ENCODE data around the gene SARDH.

The SARDH gene, protein sequence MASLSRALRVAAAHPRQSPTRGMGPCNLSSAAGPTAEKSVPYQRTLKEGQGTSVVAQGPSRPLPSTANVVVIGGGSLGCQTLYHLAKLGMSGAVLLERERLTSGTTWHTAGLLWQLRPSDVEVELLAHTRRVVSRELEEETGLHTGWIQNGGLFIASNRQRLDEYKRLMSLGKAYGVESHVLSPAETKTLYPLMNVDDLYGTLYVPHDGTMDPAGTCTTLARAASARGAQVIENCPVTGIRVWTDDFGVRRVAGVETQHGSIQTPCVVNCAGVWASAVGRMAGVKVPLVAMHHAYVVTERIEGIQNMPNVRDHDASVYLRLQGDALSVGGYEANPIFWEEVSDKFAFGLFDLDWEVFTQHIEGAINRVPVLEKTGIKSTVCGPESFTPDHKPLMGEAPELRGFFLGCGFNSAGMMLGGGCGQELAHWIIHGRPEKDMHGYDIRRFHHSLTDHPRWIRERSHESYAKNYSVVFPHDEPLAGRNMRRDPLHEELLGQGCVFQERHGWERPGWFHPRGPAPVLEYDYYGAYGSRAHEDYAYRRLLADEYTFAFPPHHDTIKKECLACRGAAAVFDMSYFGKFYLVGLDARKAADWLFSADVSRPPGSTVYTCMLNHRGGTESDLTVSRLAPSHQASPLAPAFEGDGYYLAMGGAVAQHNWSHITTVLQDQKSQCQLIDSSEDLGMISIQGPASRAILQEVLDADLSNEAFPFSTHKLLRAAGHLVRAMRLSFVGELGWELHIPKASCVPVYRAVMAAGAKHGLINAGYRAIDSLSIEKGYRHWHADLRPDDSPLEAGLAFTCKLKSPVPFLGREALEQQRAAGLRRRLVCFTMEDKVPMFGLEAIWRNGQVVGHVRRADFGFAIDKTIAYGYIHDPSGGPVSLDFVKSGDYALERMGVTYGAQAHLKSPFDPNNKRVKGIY

DNA sequence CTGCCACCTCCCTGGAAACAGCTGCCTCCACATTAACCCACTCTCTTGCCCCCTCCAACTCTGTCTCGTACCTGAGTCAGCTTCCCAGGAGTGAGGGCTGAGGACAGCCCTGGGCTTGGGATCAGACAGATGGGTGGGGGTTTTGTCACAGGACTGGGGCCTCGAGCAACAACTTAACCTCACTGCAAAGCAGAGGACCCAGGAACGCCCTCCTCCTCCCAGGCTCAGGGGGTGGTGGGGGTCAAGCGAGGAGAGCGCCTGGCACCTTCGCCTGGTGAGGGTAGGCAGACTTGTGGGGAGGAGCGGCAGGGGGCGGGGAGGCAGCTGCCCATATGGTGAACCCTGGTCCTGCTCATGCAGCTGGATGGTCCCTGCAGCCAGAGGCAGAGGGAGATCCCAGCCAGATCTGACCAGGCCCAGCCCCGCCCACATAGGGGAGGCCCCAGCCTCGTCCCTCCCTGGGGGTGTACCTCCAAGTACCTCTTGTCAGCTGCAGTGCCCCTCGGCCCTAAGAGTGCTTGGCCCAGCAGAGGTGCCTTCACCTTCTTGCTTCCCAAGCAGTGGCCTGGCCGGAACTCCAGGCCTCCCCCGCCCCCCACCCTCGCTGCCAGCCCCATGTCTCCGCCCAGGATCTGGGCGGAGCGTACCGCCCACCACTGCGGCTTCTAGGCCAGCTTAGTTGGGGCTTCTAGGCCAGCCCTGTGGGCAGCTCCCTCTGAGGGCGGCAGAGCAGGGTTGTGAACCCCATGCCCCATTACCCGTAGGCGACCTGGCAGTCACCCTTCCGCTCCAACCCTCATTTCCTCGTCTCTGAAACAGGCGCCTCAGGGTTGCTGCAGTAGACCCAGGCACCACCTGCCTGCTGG is at the start of gene SARDH:
Gene SARDH, minus strand, starts transcription at position 579 of the 866 bp plus-strand sequence. CDS start 4,179 bp downstream, outside the sequence.
- no peak for DNase-seq

DNA sequence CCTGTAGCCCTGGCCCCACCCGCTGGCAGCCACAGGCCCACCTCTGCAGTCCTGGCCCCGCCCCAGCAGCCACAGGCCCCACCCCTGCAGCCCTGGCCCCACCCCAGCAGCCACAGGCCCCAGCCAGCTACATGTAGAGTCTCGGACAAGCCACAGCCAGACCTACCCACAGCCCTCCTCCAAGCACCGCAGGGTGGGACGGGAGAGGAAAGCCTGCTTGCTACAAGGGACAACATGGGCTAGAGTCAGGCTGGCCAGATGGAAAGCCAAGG is 49.5 kb upstream of the SARDH start:
- DNase-seq: no peak

DNA sequence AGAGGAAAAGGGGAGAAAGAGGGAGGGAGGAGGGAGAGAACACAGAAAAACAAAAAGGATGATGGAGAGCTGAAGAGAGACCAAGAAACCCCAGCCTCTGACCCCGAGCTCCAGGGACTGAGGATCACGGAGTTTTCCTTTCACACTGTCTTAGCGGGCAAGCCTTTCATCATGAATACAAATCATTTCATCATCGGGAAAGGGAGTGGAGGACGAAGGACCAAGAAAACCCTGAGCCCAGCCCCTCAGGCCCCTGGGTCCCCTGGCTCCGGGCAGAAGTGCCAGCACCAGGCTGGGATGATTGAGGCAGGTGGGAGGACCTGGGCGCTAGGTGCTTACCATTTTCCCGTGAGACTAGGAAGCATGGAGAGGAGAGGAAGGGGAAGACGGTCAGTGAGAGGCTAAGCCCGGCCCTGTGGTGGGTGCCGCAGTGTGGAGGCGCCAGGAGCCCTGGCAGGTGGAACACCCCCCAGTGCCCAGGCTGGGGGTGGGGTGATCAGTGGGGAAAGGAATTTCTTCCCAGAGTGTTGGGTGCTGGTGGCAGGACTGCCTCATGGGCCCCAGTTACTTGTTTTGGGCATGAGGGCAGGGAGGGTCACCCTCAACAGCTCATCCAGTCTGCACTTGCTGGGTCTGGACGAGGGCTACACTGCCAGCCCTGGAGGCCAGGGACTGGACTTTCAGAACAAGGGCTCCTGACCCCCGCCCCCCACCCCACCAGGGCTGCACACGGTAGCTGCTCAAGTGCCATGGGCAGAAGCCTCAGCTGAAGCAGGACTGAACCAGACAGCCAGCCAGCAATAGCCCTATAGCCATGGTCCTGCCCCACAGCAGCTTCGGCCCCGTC is 49.0 kb upstream of the SARDH start:
- no peak for DNase-seq

DNA sequence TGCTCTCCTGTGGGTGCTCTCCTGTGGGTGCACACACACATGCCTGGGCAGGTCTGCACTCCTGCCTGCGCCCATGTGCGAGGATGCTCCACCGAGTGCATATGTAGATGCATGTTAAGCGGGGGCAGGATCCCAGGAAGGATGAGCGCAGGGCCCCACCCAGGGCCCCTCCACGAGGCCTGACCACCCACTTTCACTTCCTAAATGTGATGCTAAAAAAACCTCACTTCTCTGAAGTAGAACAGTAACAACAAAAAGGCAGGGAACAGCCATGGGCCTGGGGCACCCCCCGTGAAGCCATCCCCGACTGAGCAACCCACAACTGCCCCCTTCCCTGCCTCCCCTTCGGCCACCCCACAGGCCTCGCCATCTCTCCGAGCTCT is 48.2 kb upstream of the SARDH start:
- no peak for DNase-seq

DNA sequence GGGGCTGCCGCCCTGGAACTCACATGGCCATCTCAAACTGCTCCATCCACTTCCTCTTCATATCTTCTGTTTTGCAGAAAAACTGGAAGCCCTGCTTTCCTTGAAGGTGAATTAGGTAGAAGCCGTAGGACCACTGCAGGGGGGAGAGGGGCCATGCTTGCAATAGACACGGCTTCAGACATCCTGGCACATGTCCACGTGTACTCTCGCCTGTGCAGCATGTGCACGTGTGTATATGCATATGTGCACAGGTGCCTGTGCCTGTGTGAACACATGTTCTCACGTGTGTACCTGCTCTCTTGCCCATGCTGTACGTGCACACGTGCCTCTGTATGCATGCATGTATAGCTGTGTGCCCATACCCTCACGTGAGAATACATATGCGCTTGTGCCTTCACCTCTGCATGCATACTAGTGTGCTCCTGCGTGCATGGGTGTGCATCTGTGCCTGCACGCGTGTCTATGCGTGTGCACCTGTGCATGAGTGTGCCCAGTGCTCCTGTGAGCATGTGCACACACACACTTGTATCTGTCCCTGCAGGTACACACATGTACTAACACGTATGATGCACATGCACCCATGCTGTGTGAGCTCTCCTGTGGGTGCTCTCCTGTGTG is 47.7 kb upstream of the SARDH start:
- DNase-seq: no peak

DNA sequence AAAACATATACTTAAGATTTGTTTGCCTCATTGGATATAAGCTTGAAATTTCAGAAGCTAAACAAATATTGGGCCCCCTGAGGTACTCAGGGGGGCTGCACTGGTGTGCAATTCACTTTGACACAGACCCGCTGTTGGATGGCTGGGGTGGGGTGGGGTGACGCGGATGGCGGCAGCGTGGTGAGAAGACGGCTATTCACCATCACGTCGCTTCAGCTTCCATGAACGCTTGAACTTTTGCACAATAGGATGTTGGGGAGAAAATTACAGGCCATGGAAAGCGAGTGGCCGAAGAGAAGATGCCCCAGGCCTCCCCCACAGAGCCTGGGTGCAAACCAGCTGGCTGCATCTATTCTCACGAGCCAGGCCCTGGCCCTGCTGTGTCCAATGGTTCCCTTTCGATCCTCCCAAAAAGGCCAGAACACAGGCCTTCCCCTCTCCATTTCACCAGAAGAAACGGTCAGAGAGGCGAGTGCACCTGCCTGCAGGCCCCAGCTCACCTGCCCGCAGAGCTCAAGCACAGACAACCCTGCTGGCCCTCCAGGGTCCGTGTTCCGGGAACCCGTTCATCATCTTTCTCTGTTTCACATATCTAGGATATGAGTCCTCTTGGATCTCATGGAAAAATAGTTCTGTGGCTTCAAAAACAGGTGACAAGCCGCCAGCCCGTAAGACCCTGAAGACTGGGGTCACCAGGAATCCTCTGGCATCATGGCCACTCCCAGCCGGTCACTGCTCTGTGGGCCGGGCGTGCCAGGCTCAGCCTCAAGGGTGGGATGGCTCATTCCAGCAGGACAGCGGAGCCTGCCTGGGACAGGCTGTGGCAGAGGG is 46.8 kb upstream of the SARDH start:
- DNase-seq: no peak

DNA sequence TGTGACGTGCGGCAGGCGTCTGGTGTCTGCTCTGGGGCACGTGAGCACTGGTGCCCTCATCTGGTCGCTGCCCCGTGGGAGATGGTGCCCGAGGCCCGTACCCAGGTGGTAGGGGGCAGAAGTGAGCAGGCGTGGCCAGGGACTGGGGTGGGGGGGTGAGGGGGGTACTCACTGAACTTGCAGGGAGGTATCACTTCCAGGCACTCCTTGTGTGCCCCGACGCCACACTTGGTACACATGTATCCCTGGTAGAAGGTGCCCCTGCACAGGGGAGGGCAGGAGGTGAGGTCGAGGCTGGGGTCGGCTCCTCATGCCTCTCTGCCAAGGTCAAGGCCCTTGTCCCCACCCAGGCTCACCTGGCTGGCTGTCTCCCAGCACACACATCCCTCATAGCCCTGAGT is 45.2 kb upstream of the SARDH start:
- DNase-seq: no peak

DNA sequence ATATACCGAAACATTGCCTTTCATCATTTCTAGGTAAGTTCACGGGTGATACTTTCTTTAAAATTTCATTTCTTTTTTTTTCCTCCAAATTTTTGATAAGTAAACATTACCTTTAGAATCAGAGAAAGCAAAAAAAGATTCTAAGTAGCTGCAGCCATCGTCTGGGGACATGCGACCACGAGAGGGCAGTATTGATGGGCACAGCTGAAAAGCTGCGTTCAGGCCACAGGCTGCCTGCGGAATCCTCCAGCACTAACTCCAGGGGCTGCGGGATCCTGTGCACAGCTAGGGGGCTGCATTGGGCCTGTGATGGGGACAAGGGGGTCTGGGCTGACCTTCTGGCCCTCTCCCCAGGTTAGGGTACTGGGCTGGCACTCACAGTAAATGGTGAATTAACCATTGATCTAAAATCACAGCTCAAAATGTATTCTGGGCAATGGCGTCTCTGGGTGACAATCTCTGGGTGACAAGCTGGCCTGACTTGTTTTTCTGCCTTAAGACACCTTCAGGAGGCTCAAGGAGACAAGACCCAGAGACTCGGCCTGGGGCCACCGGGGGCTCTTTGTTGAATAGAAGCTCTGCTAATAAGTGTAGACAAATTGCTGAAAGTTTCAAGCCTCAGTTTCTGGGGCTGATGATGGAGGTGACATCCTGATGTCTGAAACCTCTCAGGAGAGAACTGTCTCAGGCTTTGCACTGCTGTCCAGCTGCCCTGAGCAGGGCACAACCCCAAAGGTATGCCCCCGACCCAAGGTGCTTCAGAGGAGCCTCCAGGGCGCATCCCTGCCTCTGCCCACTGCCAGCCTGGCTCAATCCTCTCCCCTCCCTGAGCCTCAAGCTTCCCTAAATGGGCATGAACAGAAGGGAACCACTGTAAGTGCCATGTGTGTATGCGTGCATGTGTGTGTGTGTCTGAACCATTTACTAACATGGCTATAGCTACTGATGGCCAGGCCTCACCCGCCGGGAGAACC is 44.3 kb upstream of the SARDH start:
- no peak for DNase-seq

DNA sequence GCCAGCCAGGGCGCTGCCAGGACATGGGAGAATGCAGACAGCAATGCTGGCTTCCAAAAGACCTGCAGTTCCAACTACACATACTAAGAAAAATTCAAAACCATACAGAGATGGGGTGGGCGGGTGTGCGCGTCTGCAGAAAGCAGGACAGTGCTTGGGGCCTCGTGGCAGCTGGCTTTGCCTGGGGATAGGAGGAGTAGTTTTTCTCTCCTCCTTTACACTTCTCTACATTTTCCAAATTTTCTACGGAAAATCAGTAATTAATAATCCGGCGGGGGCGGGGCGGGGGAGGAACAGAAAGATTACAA is 43.6 kb upstream of the SARDH start:
- no peak for DNase-seq

DNA sequence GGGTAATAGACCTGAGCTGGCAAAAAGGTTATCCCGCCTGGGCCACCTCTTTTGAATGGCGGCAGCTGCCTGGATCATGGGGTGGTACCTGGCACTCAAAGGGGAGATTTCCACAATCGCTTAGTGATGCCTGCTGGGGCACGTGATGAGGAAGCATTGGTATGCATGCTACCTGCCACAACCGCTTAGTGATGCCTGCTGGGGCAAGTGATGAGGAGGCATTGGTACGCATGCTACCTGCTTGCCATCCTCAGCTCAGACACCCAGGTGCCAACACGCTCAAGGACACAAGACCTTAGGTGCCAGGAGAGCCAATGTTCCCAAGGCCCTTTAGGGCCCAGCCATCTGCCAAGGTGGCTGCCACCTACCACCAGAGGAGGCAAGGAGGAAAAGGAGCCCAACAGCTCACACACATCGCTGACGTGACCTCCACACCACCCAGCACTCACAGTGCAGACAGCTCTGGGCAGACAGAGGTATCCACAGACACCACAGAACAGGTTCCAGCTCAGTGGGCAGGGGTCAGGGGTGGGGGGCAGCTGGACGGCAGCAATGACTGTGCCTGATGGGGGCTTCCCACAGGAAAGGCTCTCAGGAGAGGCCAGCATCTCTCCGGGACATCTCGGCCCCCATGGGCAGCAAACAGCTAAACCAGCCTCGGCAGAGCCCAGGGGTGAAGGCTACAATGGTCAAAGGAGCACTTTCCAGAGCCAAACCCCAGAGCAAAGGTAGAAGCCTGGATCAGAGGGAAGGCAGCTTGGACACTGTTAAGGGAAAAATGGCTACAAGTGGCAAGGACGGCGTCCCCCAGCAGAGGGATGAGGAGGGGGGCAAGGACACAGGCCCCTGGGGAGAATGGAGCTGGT is 43.0 kb upstream of the SARDH start:
- DNase-seq: no peak

DNA sequence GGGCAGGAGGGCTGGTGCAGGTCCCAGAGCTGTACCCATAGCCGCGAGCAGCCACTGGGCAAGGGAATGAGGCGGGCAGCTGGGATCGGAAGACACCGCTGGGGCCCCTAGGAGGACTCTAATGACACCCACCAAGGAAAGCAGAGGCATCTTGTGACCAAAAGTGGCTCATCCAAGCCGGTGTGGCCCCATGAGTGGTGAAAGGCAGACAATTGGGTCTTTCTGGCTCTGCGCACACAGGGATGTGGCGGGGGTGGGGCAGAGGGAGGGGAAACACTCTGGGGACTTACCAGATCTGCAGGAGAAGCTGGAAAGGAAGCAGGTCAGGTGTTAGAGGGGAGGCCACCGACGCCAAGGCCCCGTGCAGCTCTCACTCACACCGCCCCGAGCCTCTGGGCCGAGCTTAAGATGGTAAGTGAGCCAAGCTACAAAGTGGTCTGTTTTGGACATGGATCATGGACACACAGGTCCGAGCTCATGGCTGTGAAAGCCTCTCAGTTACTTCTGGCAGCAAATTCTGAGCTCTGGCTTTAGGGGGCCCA is 42.3 kb upstream of the SARDH start:
- DNase-seq: no peak

DNA sequence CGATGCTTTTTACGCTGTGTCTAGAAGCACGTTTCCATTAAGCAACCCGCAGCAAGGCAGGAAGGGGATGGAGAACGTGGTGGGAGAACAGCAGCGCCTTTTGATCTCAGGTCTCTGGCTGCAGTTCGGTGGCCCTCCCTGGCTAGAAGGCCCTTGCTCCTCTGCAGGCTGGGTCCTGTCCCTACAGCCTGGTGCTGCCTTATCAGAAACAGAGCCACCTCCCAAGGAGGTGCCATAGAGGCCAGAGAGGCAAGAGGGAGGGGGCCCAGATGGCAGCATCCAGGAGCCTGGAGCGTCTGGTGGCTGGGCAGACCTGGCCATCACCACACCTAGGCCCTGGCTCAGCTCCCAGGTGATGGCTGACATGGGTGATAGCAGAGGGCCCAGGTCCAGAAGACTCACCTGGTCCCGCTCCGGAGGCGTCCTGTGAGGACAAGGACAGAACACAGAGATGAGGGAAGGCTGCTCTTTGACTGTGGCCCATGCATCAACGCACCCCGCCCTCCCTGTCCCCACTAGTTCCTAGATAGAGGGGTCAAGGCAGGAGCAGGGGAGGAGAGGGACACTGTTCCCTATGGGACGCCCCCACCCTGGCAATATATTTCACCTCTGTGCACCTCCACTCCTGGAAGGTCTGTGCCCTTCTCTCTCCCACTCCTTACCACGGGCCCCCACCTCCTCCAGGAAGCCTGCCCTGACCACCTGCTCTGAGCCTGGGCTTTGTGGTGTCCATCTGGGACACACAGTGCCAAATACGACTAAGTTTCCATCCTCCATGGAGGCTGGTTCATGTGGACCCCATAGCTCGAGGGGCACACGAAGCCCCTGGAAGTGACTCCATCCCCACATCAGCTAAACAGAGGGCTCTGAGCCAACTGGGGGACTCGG is 41.6 kb upstream of the SARDH start:
- no peak for DNase-seq

DNA sequence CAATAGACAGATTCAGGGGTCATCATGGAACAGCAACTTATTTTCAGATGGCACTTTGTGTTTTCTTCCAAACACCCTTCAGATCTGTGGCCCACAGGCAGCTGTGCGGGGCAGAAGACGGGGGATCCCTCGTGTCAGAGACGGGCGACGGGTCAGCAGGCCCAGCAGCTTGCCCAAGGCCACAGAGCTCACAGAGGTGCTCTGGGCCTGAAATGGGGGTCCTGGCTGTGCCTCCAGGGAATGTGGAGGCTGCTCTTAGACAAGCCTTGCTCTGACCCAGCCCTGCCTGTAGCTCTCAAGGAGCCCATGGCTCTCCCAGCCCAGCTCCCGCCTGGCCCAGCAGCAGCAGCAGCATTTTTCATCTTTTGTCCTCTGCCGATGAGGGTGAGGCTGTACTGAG is 40.9 kb upstream of the SARDH start:
- DNase-seq: no peak

DNA sequence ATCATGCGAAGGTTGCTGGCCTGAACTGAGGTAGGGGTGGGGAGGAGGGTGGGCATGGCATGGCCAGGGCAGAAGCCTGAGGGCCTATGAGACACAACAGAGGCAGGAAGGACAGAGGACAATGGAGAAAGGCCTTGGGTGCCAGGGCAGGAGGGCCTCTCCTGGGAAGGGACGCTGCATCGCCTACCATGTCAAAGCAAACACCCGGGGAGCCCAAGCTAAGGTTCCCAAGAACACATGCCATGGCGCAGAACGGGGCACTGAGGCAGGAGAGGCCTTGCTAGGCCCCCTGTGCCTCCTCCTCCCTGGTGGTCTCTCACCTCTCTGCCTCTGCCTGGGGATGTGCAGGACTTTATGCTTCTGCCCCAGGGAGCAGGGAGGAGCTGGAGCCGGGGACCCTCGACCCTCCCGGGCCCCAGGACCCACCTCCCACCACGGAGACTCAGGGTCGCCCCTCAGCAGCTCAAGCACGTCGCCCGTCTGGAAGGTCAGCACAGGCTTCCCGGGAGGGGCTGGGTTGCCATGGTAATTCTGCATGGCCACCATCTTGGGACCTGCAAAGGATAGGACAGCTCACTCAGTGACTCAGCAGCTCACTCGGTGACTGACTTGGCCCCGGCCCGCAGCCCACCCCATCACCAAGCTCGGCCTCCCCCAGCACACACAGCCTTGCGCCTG is 40.3 kb upstream of the SARDH start:
- DNase-seq: no peak

DNA sequence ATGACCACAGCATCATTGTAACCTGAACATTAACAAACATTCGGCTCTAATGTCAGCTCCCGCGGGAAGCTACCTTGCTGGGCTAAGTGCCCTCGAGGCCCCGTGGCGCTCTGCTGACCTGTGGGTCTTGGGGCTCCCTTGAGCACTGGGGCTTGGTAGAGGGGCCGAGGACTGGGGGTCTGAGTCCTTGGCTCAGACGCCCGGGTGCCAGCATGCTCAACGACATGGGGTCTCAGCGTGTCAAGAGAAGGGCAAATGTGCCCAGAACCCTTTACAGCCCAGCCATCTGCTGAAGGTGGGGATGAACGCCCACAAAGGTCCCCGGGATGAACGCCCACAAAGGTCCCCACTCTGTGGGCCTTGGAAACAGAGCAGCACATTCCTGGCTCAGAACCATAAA is 39.7 kb upstream of the SARDH start:
- DNase-seq: no peak

DNA sequence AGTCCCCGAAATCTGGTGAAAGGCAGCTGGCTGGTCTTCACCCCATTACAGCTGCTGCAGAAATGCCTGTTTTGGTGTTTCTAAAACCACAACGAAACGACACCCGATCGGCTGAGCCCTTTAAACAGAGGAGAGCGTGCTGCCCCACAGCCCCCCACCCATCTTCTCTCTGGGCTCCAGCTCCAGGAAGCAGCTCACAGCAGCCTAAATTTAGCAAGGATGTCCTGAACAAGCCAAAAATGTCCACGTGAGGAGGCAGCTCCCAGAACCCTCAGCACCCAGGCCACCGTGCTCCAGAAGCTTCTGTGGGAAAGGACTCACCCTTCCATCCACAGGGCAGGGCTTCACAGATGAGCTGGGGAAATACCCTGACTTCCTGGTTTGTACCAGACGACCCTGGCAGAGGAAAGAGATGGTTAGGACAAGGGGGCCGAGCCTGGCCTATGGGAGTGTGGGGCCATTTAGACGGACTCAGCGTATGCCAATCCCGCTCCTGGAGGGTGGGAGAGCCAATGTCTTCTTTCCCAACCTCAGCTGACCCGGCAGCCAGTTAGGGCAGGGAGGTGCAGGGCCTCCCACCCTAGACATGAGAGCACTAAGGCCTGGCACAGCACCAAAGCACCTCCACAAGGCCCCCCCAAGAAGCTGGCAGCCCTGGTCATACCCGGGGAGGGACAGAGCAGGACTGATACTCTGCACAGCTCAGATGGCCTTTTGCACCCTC is 39.1 kb upstream of the SARDH start:
- DNase-seq: no peak

All from NCI-H2081 treated with DMSO at 0.1 percent for 48 hours (cell line).